ENCODE measurements around the gene SRSF1. TPM values are rescaled to one million over a fixed set of nuclear protein-coding genes. Genes with fewer than 3 reads are reported as not detected.
A peak's percentile ranks its signal among the peaks of the same experiment; 100 is the strongest.

The SRSF1 gene
- total RNA-seq, 2 donors from 2014 or later = 173 to 315 TPM

GRCh38 chr17:57953705-57954396 is 53.2 kb downstream of the SRSF1 start:
- Histone ChIP-seq H3K9ac (ENCODE audit: low read depth in 2 of 2, low read length in 2 of 2) (peak overlapping the region; percentile 47 to 51), H3K4me1 (peaks cover 12% of the 10 kb centered on the region)
- DNase-seq = no peak

More at GRCh38 chr17:57953705-57954396, 53.2 kb downstream of the SRSF1 start:
- no peaks in the 10 kb centered on the region for H3K27me3 ChIP-seq
- no peaks in the 10 kb centered on the region for H3K9me3 ChIP-seq
- TF ChIP-seq CTCF (IDR thresholded peaks at IDR 0.05) = no peak
- intact Hi-C loops (cut with DNase I) = loop anchor here (5.0 kb wide), 1 partner anchor 33 kb away; the partner anchor contains the start of gene VEZF1
- H3K36me3 ChIP-seq = no peaks in the 10 kb centered on the region
- peak overlapping the region; percentile 82 for H3K27ac ChIP-seq
- peak overlapping the region; percentile 74 for H3K4me3 ChIP-seq

Other genes starting within 250 kb of the SRSF1 start
- 10 to 100 TPM; 19.3 to 43.6 TPM for gene MRPS23, start 157.2 kb downstream of the SRSF1 start, total RNA-seq
- 10 to 100 TPM; 14.7 to 15.2 TPM for gene CUEDC1, start 51.8 kb downstream of the SRSF1 start, total RNA-seq
- gene VEZF1, start 19.0 kb downstream of the SRSF1 start, total RNA-seq = 10 to 100 TPM; 35.7 to 52.8 TPM
- gene DYNLL2, start 76.2 kb upstream of the SRSF1 start, total RNA-seq = 10 to 100 TPM; 34.3 to 41.2 TPM
- gene OR4D1, start 141.1 kb upstream of the SRSF1 start, total RNA-seq = not detected
- not detected for gene OR4D2, start 159.7 kb upstream of the SRSF1 start, total RNA-seq
- gene EPX, start 185.5 kb upstream of the SRSF1 start, total RNA-seq = not detected
- gene MKS1, start 212.0 kb upstream of the SRSF1 start, total RNA-seq = 10 to 100 TPM; 13.8 to 18.4 TPM
- gene LPO, start 231.3 kb upstream of the SRSF1 start, total RNA-seq = not detected

Measured in colonic mucosa (tissue), 4 donors.